ENCODE results near the gene GRIFIN. TPM values are rescaled to one million over a fixed set of nuclear protein-coding genes. Genes with fewer than 3 reads are reported as not detected.

GRIFIN gene
- total RNA-seq, 2 donors from 2014 or later, result not detected

DNA sequence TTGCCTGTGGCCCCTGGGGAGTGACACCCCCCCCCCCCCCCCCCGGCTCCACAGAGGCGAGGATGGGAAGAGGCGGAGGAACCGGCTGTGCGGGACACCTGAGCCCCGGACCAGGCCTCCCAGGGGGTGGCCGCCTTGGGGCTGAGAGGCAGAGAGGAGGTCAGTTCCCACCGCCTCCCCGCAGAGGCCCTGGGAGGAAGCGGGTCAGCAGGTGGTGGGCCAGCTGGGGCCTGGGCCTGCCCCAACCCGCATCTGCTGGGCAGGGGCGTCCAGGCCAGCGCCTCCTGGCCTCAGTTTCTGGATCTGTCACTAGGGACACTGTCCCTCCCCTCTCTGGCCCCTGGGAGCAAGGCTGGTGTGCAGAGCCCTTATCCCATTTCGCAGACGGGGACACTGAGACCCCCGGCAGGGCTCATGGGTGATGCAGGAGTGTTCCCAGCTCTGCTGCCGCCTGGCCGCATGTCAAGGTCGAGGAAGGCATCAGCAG is 28.7 kb upstream of the GRIFIN start:
- TF ChIP-seq, protein P1, sequence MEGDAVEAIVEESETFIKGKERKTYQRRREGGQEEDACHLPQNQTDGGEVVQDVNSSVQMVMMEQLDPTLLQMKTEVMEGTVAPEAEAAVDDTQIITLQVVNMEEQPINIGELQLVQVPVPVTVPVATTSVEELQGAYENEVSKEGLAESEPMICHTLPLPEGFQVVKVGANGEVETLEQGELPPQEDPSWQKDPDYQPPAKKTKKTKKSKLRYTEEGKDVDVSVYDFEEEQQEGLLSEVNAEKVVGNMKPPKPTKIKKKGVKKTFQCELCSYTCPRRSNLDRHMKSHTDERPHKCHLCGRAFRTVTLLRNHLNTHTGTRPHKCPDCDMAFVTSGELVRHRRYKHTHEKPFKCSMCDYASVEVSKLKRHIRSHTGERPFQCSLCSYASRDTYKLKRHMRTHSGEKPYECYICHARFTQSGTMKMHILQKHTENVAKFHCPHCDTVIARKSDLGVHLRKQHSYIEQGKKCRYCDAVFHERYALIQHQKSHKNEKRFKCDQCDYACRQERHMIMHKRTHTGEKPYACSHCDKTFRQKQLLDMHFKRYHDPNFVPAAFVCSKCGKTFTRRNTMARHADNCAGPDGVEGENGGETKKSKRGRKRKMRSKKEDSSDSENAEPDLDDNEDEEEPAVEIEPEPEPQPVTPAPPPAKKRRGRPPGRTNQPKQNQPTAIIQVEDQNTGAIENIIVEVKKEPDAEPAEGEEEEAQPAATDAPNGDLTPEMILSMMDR (conservative IDR thresholded peaks at IDR 0.05), result no peak
- H3K27ac Mint-ChIP-seq, result no peak overlapping the region
- H3K4me3 Mint-ChIP-seq, result no peak overlapping the region

DNA sequence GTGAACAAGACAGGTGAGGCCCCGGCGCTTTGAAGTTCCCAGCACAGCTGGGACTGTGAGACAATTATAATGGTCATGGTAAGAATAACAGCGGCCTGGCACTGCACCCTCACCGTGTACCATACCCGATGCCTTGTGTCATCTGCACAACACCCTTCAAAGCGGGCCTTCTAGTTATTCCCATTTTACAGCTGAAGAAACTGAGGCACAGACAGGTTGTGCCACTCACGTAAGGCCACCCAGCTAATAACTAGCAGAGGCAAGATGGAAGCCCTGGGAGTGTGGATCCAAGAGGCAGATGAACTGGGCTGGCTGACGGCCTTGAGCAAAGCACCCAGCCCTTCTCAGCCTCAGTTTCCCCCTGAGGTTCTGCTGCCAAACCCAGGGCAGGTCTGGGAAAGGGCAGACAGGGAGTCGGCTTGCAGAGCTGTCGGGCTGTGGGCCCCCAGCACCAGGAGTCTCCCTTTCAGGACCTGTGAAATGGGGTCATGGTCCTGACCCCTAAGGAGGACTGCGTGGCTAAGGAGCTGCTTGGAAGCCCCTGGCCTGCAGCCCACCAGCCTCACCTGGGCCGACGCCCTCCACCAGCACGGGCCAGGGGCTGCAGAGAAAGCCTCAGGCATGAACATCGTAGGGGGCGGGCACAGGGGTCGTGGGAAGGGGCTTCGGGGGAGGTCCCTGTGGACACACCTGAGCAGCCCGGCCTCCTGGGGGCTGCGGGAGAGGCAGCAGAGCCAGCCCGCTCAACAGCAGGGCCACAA is 28.1 kb upstream of the GRIFIN start:
- Mint-ChIP-seq H3K27ac (no peak overlapping the region), H3K27me3 (ENCODE audit: insufficient read depth) (no peaks in the 10 kb centered on the region), H3K4me1 (peaks cover 17% of the 10 kb centered on the region), H3K36me3 (ENCODE audit: low read depth) (no peaks in the 10 kb centered on the region), H3K4me3 (no peak overlapping the region), H3K9me3 (no peaks in the 10 kb centered on the region)
- Histone ChIP-seq H3K9me3 (ENCODE audit: control insufficient read depth, low read length) (no peaks in the 10 kb centered on the region), H3K27ac (ENCODE audit: low read depth, low read length) (no peak overlapping the region), H3K4me1 (ENCODE audit: control insufficient read depth, insufficient read depth, low read length) (peaks cover 4% of the 10 kb centered on the region), H3K9ac (ENCODE audit: extremely low read depth, low read length, poor library complexity, severe bottlenecking) (no peak overlapping the region), H3K36me3 (ENCODE audit: control insufficient read depth, insufficient read depth, low read length) (no peaks in the 10 kb centered on the region), H3K4me3 (ENCODE audit: low read length) (no peak overlapping the region), H3K27me3 (ENCODE audit: control insufficient read depth, insufficient read depth, low read length, poor library complexity, severe bottlenecking) (no peaks in the 10 kb centered on the region)
- DNase-seq, result no peak
- 80 to 89% methylated on average over 12 to 21 of the region's 21 CpGs for WGBS, 2 experiments (ENCODE audit: insufficient coverage in 1 of 2, insufficient read length in 1 of 2)
- TF ChIP-seq, protein P1 (conservative IDR thresholded peaks at IDR 0.05), result no peak

More for the DNA sequence above, 28.7 kb upstream of the GRIFIN start:
- Mint-ChIP-seq H3K9me3 (no peaks in the 10 kb centered on the region), H3K4me1 (peaks cover 15% of the 10 kb centered on the region), H3K36me3 (ENCODE audit: low read depth) (no peaks in the 10 kb centered on the region), H3K27me3 (ENCODE audit: insufficient read depth) (no peaks in the 10 kb centered on the region)
- Histone ChIP-seq H3K9me3 (ENCODE audit: control insufficient read depth, low read length) (no peaks in the 10 kb centered on the region), H3K4me1 (ENCODE audit: control insufficient read depth, insufficient read depth, low read length) (peaks cover 3% of the 10 kb centered on the region), H3K36me3 (ENCODE audit: control insufficient read depth, insufficient read depth, low read length) (no peaks in the 10 kb centered on the region), H3K4me3 (ENCODE audit: low read length) (no peak overlapping the region), H3K27ac (ENCODE audit: low read depth, low read length) (no peak overlapping the region), H3K27me3 (ENCODE audit: control insufficient read depth, insufficient read depth, low read length, poor library complexity, severe bottlenecking) (no peaks in the 10 kb centered on the region), H3K9ac (ENCODE audit: extremely low read depth, low read length, poor library complexity, severe bottlenecking) (no peak overlapping the region)
- 86 to 90% methylated on average over 11 to 19 of the region's 19 CpGs for WGBS, 2 experiments (ENCODE audit: insufficient coverage in 1 of 2, insufficient read length in 1 of 2)
- no peak for DNase-seq

DNA sequence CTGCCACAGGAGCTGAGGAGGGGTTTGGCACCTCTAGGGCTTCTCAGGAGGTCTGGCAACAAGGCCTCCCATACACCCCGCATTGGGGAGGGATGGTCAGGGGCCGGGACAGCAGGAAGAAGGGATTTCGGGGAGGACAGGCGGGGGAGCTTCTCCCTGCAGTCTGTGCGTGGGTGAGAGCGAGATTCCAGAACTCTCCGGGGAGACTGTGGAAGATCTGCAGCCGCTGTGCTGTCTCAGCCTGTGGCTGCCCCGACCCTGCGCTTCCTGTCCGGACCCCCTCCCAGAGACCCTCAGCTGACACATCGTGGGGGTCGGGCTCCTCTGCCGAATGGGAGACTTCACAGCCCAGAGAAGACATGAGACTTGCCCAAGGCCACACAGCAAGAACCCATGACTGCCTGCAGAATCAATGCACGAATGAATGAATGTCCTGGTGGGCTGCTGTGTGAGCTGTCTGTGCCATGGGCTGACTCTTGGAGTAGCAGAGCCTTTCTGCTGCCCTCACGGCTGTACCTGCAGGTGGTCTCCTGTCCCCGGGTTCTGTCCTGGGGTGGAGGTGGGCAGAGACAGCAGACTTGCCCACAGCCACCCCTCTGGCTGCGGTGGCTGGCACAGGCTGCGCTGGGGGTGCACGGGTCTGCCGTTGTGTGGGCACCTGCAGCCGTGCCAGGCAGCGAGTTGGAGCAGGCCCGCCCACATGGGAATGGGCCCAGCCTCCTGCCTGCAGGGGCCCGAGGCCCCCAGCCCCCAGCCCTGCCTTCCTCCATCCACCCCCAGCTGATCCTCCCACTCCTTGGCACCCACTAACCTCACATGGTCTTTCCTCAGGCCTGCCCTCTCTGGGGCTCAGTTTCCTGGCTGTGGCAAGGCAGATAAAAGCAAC is 27.1 kb upstream of the GRIFIN start:
- no peak overlapping the region for H3K27ac Mint-ChIP-seq
- H3K27me3 Mint-ChIP-seq (ENCODE audit: insufficient read depth), result no peaks in the 10 kb centered on the region
- H3K4me1 ChIP-seq (ENCODE audit: control insufficient read depth, insufficient read depth, low read length), result peaks cover 10% of the 10 kb centered on the region
- H3K27me3 ChIP-seq (ENCODE audit: control insufficient read depth, insufficient read depth, low read length, poor library complexity, severe bottlenecking), result no peaks in the 10 kb centered on the region
- no peak overlapping the region for H3K27ac ChIP-seq (ENCODE audit: low read depth, low read length)
- no peak overlapping the region for H3K4me3 Mint-ChIP-seq
- no peaks in the 10 kb centered on the region for H3K36me3 Mint-ChIP-seq (ENCODE audit: low read depth)
- WGBS, 2 experiments (ENCODE audit: insufficient coverage in 1 of 2, insufficient read length in 1 of 2), result 86 to 89% methylated on average over 15 to 24 of the region's 25 CpGs
- H3K4me1 Mint-ChIP-seq, result peaks cover 12% of the 10 kb centered on the region
- no peak overlapping the region for H3K4me3 ChIP-seq (ENCODE audit: low read length)
- H3K9ac ChIP-seq (ENCODE audit: extremely low read depth, low read length, poor library complexity, severe bottlenecking), result no peak overlapping the region
- no peak for DNase-seq
- no peaks in the 10 kb centered on the region for H3K9me3 Mint-ChIP-seq
- TF ChIP-seq, protein P1 (conservative IDR thresholded peaks at IDR 0.05), result no peak
- H3K9me3 ChIP-seq (ENCODE audit: control insufficient read depth, low read length), result no peaks in the 10 kb centered on the region
- no peaks in the 10 kb centered on the region for H3K36me3 ChIP-seq (ENCODE audit: control insufficient read depth, insufficient read depth, low read length)
